OCI-M1 (cell line): ENCODE results near the gene TNNI2.

ENCODE experiments used
- DNase-seq: peaks from one replicate; lab custom pipeline; 2025; lab: John Stamatoyannopoulos, UW

Gene TNNI2

DNA sequence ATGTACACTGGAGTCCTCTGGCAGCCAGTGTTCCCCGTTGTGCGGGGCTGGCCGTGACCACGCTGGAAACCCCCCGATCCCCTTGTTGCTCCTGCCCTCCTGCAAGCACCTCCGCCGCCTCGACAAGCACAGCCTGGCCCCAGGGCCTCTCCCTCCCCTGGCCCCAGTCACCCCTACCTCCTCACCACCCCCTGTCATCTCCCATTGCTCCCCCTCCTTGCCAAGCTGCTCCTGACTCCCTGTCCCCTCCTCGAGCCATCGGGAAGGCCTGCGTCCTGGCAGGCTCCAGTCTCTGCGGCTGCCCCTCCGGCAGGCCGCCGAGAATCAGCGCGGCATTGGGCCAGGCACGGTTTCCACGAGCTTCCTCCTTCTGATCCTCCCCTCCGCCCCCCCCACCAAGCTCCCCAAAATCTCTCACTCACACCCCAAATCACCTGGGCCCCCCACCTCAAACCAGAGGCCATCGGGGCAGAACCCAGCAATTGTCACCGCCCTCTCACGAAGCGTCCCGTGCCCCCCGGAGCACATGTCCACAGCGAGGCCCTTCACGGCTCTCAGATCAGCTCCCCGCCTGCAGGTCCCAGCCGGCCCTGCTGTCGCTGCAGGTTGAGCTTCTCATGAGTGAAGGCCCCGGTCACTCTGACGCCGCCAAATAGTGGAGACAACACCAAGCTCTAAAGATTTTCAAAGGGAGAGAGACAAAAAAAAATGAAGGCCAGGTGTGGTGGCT, 8.4 kb downstream of the TNNI2 start:
- no peak for DNase-seq

DNA sequence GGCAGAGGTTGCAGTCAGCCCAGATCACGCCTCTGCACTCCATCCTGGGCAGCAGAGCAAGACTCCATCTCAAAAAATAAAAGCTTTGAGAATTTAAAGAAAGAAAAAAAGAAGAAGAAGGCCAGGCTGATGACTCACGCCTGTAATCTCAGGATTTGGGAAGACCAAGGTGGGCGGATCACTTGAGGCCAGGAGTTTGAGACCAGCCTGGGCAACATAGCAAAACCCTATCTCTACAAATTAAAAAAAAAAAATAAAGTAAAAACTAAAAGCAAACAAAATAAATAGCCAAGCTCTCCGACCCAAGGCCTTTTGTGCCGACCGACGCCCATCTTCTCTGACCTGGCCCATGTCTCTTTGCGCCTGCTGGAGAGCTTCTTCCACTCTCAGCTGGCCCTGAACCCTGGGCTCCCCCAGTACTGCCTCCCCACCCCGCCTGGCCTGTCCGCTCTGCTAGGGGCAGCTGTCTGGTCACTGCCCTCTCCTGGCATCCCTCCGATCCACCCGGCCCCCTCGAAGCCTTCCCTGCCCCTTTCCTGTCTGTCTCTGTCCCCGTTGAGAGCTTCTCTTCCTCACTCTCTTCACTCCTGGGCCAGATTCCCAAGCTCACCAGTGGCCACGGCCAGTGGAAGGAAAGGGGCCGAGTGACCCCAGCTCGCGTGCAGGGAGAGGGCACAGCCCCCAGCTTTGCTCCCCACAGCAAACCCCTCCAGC, 9.3 kb downstream of the TNNI2 start:
- DNase-seq: no peak

DNA sequence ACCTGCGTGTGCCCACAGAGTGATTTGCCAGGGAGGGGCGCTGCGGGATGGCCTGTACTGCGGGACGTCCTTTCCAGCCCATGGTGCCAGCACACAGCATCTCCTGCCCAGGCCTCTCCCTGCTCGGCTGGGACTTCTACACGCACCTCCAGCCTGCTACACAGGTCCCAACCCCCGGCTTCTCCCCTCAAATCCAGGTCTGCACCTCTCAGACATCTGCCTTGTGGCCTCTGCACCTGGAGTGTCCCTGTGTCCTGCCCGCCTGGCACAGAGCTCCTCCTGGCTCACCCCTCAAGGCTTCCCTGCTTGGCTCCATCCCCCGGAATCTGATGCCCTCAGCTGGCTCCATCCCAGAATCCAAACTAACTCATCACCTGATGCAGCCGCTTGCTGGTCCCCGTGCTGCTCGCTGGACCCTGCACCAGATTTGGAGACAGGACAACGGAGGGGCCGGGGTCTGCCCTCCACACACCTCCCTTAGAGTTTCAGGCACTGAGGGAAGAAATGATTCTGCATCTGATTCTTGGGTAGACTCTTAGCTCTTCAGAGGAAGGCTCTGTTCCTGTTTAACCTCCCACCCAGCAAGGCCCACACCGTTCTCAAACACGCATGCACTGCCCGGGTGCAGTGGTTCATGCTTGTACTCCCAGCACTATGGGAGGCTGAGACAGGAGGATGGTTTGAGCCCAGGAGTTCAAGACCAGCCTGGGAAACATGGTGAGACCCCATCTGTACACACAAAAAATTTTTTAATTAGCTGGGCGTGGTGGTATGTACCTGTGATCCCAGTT, 10.1 kb downstream of the TNNI2 start:
- DNase-seq: no peak

DNA sequence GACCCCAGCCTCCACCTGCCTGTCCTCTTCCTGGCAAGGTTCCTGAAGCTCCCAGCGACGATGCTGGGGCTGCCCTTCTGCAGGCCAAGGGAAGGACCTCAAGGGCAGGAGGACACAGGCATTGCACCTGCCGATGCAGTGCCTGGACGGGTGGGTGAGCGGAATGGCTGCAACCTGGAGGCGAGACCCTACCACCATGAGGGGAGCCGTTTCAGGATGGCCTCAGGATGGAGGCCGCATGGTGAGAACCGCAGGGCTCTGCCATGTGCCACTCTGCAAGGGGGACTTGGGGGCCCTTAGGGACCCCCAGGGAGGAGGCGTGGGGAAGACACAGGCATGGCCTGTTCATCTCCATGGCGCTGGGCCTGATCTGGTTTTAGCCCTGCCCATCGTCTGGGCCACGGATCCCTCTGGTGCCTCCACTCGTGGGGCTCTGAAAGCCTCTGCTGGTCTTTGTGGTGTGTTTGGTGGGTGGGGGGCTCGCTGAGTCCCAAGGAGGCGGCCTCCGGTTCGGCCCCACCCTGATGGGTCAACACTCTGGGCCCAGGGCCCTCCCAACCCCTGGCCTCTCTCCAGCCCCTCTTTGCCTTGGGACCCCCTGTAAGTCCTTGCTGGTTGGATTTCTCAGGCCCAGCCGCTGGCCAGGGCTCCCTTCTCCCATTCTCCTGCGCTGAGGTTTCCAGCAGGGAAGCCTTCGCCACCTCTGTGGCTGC, 12.8 kb downstream of the TNNI2 start:
- DNase-seq: no peak

DNA sequence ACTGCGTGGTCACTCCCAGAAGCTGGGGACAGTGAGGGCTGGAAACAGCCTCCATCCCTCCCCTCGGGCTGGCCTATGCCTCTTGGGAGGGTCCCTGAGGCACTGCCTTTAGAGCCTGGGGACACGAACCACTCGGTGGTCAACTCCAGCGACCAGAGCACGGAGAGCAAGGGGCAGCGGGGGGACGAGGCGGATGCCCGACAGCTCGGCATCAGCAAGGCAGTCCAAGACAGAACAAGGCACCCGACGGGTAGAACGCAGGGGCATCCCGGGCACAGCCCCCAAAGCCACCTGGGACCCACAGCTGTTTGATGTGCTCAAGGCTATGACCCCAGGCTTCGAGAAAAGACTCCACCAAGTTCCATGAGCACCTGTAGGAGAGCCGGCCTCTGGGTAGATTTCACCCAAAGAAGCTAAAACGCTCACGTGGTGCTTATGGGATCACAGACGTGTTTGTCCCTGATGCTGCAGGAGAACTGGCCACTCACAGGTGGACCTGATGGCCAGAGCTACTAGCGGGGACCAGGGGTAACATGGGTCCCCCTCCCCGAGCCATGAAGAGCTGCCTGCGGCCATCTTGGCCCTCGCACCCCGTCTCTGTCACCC, 13.6 kb downstream of the TNNI2 start:
- no peak for DNase-seq

DNA sequence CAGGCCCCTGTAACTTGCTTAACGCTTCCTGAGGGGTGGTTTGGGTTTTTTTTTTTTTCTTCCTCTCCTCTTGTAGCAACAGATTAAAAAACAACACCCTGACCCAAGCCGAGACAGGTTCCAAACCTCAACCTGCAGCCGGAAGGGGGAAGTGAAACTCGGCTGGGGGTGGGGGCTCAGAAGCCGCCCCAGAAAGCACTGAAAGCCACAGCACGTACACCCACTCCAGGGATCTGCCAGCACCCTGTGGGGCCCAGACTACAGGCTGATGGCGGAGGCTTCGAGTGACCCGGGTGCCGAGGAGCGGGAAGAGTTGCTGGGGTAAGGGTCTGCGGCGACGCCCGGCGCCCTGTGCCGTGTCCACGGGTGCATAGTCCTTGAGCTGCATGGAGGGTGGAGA, 14.1 kb downstream of the TNNI2 start, which contains the start of gene LSP1:
LSP1 (plus strand) TSS at position 208 of the 400 bp plus-strand sequence; CDS start at position 269, 61 bp downstream.
- DNase-seq: no peak

DNA sequence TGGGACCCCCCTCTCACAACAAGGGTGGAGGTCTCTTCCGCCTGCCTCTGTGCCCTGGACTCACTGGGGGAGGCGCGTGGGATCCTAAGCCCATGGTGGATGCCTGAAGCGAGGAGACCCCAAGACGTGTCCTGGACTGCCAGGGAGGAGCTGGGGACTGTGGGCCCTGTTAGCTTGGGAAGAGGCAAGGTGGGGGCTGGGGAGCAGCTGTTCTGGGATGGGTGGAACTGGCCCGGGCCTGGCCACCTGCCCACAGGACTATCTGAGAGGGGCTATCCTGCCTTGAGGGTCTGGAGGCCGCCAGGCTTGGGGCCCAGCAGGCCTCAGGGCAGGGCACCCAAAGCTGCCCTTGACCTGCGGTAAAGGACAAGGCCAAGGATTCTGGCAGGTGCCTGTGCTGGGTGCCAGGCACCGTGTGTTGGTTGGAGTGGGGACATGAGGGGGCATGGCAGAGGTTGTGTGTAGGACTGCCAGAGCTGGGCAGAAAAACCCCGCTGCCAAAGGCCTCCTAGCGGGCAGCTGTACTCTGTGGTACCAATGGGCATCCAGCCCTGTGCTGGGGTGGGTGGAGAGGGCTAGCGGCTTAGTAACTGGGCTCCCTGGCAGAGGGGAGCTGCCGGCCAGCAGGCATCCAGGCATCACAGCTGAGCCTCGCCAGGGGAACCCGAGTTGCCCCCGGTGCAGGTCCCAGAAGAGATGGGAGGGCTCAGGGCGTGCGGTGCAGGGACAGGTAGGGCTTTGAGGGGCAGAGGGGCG, 14.8 kb downstream of the TNNI2 start:
- no peak for DNase-seq

DNA sequence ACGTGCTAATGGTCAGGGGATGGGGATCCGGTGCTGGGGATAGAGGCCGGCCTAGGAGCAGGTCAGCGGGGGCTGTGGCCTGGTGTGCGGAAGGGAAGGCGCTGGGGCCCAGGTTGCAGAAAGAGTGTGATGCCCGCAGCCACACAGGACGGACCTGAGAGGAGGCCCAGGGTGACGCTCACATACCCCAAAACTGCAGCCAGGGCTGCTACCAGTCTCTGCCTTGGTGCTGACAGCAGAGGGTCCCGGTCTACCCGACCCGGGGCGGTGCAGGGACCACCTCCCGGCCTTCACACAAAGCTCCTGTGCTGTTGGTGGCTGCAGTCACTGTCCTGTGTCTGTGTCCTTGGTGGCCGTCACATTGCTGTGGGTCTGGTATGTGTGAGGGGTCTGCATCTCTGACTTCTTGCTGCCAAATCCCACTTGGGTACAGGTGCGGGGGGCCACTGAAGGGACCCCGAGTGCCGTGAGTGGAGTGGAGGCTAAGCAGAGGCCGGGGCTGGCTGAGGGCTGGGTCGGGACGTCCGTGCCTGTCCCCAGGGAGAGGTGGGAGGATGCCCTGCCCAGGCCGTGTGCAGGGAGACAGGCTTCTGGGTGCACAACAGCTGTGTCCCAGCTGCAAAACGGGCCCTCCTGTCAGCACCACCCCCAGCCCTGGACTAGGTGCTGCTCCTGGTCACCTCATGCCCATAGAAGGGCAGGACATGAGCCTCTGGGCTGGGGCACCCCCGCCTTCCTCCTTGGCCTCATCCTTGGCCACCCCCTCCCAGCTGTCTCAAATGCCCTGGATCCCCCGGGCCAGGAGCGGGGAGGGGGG, 15.6 kb downstream of the TNNI2 start:
- no peak for DNase-seq

DNA sequence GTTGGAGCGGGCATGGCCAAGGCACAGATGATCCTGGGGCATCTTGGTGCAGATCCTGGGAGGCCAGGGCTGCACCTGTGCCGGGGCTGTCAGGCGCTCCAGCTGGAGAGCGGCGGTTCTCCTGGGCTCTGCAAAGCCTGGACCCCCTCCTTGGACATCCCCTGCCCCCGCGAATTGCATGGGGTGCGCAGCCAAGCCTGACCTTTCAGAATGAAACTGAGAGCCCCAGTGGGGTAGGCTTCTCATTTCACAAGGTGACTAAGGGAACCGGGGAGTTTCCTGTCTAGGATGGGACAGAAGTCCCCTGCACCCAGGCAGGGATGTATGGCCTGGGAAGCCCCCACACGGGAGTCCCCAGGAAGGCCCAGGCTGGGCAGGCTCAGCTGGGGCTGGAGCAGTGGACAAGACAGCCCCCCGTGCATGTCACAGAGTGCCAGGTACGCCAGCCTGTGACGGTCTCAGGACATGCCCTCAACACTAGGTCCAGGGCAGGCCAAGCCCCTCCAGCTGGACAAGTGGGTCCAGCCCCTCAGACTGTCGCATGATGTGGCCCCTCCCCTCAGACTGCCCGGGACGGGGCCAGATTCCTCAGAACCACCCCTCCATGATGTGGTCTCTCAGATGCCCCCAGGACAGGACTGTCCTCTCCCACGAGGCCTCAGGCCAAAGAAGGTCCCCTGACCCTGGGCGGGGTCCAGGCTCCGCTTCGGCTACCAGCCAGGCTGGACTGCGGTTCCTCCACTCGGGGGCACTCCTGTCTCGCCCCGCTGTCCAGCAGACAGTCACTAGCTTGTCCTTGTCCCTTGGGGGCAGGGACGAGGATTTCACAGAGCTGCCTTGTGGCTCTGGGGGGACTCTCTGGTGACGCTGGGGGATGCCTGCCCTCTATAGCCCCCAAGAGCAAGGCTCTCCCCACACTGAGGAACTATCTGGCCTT, 16.4 kb downstream of the TNNI2 start:
- no peak for DNase-seq

DNA sequence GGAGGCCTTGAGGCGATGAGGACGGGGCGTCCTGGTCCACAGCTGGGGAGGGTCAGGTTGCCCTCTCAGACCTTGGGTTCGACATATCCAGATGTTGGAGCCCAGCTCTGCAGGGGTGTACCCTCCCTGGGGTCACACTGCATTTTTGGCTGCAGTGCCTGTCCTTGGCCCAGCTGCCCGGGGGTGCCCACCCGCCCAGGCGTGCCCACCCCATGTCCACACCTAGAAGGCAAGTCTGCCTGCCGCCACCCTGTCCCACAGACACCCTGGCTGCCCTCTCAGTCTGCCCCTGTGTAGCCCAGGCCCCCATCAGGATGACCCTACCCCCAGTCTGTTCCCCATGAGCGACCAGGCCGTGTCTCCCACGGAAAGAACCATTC, 17.1 kb downstream of the TNNI2 start:
- DNase-seq: no peak

DNA sequence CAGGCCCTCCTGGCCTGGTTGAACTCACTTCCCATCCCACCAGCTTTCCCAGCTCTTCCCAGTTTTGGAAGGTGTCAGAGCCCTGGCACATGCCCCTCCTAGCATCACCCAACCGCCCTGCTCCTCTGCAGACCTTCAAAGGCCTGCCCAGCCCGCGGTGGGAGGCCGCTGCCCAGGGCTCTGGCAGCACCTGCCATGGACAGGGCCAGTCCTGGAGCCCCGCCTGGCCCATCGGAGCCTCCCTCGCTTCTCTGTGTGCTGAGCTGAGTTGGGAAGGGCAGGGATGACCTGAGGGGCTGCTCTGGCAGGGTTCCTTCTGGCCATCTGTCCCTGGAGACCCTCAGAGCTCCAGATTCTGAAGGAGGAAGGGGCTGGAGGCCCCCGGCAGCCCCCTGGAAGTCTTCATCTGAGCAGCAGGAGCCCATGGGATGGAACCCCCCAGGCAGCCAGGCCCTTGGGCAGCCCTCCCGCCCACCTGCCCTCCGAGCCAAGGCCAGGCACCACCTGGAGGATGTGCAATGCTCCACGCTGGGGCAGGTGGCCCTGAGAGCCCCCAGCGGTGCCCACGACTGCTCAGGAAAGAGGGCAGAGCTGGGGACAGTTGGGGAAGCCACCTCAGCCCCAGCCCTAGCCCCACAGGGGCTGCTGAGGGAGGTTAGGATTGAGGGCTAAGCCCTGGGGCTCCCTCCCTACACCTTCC, 17.7 kb downstream of the TNNI2 start:
- no peak for DNase-seq

DNA sequence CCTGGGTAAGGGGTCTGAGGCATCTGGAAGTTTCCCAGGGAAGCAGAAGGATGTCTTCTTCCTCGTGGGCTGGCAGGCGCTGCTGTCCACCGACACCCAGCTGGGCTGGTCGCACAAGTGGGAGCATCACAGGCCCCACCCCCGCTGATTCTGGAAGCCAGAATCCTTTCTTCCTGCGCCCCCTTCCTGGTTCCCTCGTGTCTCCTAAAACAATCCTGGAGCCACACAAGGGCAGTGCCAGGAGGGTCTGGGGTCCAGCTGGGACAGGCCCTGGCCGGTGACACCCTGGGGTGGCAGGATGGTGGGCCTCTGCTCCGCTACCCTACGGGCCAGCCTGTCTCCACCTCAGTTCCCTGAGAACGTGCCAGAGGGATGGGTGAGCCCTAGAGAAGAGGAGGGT, 18.3 kb downstream of the TNNI2 start:
- DNase-seq: no peak

DNA sequence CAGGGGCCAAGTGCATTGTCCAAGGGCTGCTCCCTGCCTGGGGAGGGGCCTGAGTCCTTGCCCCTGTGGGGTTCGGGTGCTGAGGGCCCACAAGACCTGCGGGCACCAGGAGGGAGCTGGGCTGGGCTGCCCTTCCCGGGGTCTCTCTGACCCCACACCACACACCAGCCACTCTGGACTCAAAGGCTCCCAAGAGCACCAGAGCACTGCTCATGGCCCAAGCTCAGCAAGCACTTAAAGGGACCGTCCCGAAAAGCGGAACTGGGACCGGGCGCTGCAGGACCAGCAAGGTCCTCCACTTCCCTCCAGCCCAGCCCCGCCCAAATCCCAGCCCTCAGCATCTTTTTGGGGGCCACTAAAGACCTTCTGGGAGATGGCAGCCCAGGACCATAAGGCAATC, 19.4 kb downstream of the TNNI2 start:
- DNase-seq: no peak

DNA sequence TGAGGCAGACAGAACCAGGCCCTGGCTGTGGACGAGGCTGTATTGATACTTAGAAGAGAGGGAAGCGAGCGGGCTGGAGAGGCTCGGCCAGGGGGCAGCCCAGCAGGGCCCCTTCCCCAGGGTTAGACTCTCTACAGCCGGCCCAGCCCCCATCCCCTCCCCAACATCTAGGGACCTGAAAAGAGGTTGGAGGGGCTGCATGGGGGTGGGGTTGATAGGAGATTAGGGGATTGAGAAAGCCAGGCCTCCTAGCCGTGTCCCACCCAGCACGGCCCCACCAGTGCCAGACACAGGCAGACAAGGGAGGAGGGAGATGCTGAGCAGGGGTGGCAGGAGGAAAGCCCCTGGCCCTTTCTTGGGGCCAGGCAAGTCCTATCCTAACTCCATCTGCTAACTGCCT, 19.8 kb downstream of the TNNI2 start:
- DNase-seq: no peak

DNA sequence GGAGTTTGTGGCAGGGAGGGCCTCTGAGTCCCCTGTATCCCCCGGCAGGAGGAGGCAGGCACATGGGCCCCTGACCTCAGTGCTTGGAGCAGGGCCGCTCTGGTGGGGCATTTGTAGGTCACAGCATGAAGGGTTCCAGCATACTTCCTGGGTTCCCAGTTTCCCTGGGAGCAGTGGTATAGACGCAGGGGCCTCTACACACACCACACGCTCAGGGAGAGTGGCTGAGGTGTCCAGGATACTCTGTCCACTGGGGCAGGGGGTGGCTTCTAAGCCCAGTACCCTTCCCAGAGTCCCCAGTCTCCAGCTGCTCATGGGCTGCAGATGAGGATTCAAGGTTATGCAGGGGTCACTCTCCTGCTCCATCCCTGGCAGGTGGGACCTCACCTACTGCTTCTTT, 20.2 kb downstream of the TNNI2 start:
- DNase-seq: no peak

DNA sequence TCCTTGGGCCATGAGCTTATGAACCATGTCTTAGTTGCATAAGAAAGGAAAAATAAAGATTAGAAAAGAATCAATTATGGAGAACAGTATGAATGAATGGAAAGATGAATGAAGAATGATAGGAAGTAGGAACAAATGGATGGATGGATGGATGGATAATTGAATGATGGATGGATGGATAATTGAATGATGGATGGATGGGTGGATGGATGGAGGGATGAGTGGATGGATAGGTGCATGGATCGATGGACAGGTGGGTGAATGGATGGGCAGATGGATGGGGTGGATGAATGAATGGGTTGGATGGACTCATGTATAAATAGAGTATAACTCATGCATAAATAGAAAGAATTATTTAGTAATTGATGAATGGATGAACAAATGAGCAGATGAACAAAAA, 21.3 kb downstream of the TNNI2 start:
- no peak for DNase-seq

DNA sequence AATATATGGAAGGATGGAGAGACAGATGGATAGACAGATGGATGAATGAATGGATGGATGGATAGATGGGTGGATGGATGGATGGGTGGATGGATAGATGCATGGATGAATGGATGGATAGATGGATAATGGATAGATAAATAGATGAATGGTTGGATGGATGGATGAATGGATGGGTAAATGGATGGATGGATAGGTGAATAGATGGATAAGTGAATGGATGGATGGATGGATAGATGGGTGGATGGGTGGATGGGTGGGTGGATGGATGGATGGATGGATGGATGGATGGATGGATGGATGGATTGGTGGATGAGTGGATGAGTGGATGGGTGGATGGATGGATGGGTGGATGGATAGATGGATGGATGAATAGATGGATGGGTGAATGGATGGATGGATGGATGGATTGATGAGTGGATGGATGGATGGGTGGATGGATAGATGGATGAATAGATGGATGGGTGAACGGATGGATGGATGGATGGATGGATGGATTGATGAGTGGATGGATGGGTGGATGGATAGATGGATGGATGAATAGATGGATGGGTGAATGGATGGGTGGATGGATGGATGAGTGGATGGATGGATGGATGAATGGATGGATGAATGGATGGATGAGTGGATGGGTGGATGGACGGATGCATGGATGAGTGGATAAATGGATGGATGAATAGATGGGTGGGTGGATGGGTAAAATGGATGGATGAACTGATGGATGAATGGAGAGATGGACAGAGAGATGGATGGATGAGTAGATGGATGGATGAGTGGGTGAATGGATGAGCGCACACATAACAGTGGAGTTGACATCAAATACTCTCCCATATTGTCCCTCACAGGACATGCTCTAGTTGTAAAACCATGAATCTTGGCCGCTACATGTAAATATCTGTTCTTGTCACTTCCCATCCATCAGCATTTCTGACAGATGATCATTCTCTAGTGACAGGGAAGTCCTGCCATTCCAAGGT, 22.9 kb downstream of the TNNI2 start:
- DNase-seq: no peak
